Esophagus muscularis mucosa (tissue), 4 donors: Measurements from ENCODE around the gene AJAP1. TPM values are rescaled to one million over a fixed set of nuclear protein-coding genes. Genes with fewer than 3 reads are reported as not detected.

Experiments
- DNase-seq: peaks from one replicate; pipeline ENCODE4 v3.0.0-alpha.2; 2017; ENCODE audit errors: extremely low spot score
- H3K27ac ChIP-seq, 4 donors: fragments of 200-600 bp; sonication (generic); replicated peaks in 1 of 4; 1 replicate in 3 of 4; 2 replicates in 1 of 4; pipeline ENCODE4 v1.5.1; 2016 to 2019; ENCODE audit warnings: mild to moderate bottlenecking in 1 of 4
- H3K27me3 ChIP-seq, 4 donors: fragments of 200-600 bp; sonication (generic); one replicate each; pipeline versions ENCODE4 v1.5.1 to v1.6.0; 2016 to 2019
- H3K36me3 ChIP-seq, 4 donors: fragments of 200-600 bp; sonication (generic); one replicate each; pipeline ENCODE4 v1.5.1; 2016 to 2019
- H3K4me1 ChIP-seq, 4 donors: fragments of 200-600 bp; sonication (generic); one replicate each; pipeline ENCODE4 v1.5.1; 2016 to 2019
- H3K4me3 ChIP-seq, 4 donors: fragments of 200-600 bp; sonication (generic); 1 replicate in 2 of 4; 2 replicates in 2 of 4; pipeline ENCODE4 v1.5.1; 2016 to 2019; ENCODE audit warnings: mild to moderate bottlenecking in 4 of 4, moderate library complexity in 1 of 4
- H3K9me3 ChIP-seq, 4 donors: fragments of 200-600 bp; sonication (generic); 1 replicate in 3 of 4; 2 replicates in 1 of 4; pipeline ENCODE4 v1.5.1; 2016 to 2019
- EP300 ChIP-seq: sonication (generic); formaldehyde crosslinking; IDR thresholded peaks from one replicate; pipeline ENCODE4 v1.6.1; 2017; ENCODE audit warnings: antibody characterized with exemption
- POLR2A ChIP-seq: fragments of 450-650 bp; IDR thresholded peaks from one replicate; pipeline ENCODE4 v1.6.1; 2017; ENCODE audit warnings: antibody characterized with exemption, moderate library complexity, mild to moderate bottlenecking, low read depth
- POLR2AphosphoS5 ChIP-seq, 2 donors: sonication (generic); formaldehyde crosslinking; IDR thresholded peaks; one replicate each; pipeline ENCODE4 v1.6.1; 2017; ENCODE audit warnings: antibody characterized with exemption in 2 of 2
- WGBS: methylation state at CpG from one replicate; pipeline ENCODE4 v1.1.5; 2018; 5-methylcytosine and 5-hydroxymethylcytosine counted together
- intact Hi-C: fragments of 100-400 bp; cut with DNase I; formaldehyde crosslinking; loops from one replicate; pipeline ENCODE4 v1.15.1; 2023
- total RNA-seq, 4 donors: library from RNA; depleted of rRNA; stranded (reverse); fragments of >200 nt; gene quantifications; one replicate each; pipeline versions ENCODE4 v1.1.0 to v1.2.1, GENCODE V29; 2016
- TF ChIP-seq, protein P1 (sequence below), 3 experiments: fragments of 200-600 bp in 2 of 3; fragments of 450-650 bp in 1 of 3; sonication (generic) in 2 of 3; IDR thresholded peaks; one replicate each; pipeline ENCODE4 v1.5.1; 2017 to 2019; ENCODE audit warnings: antibody characterized with exemption in 3 of 3, mild to moderate bottlenecking in 2 of 3, moderate library complexity in 1 of 3

AJAP1 gene
- total RNA-seq, 4 donors from 2014 or later: 0.40 to 0.84 (median 0.54) TPM

DNA sequence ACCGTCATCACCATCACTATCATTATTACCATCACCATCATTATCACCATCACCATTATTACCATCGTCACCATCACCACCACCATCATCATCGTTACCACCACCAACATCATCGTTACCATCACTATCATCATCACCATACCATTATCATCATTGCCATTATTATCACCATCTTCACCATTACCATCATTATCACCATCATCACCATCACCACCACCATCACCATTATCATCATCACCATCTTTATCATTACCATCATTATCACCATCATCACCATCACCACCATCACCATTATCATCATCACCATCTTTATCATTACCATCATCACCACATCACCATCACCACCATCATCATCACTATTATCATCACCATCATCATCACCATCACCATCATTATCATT lies 112.9 kb downstream of the AJAP1 start:
- Histone ChIP-seq H3K4me3 (no peak overlapping the region), H3K27ac (no peak overlapping the region), H3K36me3 (no peaks in the 10 kb centered on the region), H3K27me3 (peaks cover 0 to 41% (median 0%) of the 10 kb centered on the region in 4 donors), H3K4me1 (no peaks in the 10 kb centered on the region), H3K9me3 (no peaks in the 10 kb centered on the region)
- TF ChIP-seq EP300 (no peak), POLR2AphosphoS5 (IDR thresholded peaks at IDR 0.05) (no peak), POLR2A (no peak)
- TF ChIP-seq, protein P1, sequence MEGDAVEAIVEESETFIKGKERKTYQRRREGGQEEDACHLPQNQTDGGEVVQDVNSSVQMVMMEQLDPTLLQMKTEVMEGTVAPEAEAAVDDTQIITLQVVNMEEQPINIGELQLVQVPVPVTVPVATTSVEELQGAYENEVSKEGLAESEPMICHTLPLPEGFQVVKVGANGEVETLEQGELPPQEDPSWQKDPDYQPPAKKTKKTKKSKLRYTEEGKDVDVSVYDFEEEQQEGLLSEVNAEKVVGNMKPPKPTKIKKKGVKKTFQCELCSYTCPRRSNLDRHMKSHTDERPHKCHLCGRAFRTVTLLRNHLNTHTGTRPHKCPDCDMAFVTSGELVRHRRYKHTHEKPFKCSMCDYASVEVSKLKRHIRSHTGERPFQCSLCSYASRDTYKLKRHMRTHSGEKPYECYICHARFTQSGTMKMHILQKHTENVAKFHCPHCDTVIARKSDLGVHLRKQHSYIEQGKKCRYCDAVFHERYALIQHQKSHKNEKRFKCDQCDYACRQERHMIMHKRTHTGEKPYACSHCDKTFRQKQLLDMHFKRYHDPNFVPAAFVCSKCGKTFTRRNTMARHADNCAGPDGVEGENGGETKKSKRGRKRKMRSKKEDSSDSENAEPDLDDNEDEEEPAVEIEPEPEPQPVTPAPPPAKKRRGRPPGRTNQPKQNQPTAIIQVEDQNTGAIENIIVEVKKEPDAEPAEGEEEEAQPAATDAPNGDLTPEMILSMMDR (IDR thresholded peaks at IDR 0.05): no peak
- WGBS: 88% methylated on average over 4 of the region's 4 CpGs
- no peak for DNase-seq
- intact Hi-C loops: no loop called here

DNA sequence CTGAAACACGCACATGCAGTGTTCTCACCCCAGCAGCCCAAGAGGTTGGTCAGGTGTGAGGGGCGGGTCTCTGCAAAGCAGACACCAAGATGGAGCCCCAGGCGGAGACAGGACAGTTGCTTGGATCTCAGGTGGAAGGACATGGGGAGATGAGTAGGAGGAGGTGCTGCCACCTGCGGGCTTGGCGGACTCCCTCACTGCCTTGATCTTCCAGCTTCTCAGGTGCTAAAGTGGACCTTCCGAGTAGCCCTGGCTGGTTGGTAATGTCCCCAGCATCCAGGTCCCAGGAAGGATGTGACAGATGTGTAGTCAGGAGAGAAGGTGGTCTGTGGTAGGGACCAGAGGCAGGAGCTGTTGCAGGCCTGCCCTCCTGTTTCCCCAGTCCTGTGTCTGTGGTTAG lies 114.1 kb downstream of the AJAP1 start:
- intact Hi-C loops: no loop called here
- Histone ChIP-seq H3K4me3 (no peak overlapping the region), H3K9me3 (no peaks in the 10 kb centered on the region), H3K36me3 (no peaks in the 10 kb centered on the region), H3K27me3 (peaks cover 0 to 38% (median 0%) of the 10 kb centered on the region in 4 donors), H3K27ac (no peak overlapping the region), H3K4me1 (no peaks in the 10 kb centered on the region)
- TF ChIP-seq EP300 (no peak), POLR2AphosphoS5 (IDR thresholded peaks at IDR 0.05) (no peak), POLR2A (no peak)
- TF ChIP-seq, protein P1 (IDR thresholded peaks at IDR 0.05): no peak
- WGBS: 82% methylated on average over 5 of the region's 6 CpGs
- no peak for DNase-seq

DNA sequence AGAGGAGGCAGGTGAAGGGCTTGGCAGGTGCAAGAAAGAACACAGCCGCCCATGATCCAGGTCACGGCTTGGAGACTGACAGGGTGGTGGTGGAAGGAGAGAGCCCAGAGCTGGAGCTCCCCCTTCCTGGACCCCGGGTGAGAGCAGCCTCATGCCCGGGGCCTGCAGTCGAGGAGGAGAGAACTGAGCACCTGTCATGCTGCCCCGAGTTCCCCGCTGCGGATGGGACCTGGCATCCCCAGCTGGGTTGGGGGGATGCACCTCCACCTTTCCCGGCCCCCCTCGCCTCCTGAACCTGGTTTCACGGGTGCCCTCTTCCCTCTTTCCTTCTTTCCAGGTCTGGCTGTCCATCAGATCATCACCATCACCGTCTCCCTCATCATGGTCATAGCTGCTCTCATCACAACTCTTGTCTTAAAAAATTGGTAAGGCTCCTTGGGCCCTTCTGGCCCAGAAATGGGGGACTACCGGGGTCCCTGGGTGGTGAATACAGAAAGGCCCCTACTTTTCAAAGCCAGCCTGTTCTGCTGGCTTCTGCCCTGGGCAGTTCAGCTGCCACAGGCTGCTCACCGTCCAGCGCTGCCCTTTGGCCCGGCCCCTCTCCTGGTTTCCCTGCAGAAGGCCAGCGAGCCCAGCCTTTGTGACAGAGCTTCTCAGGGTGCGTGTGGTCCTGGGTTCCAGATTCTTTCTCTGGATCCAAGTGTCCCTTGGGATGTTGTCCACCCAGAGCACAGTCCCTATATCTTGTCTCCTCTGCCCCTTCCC lies 115.3 kb downstream of the AJAP1 start:
- H3K4me1 ChIP-seq: no peaks in the 10 kb centered on the region
- no peak overlapping the region for H3K27ac ChIP-seq
- intact Hi-C loops: no loop called here
- H3K9me3 ChIP-seq: no peaks in the 10 kb centered on the region
- H3K4me3 ChIP-seq: no peak overlapping the region
- H3K36me3 ChIP-seq: no peaks in the 10 kb centered on the region
- TF ChIP-seq EP300: no peak
- TF ChIP-seq POLR2A: no peak
- no peak for TF ChIP-seq POLR2AphosphoS5 (IDR thresholded peaks at IDR 0.05)
- TF ChIP-seq, protein P1 (IDR thresholded peaks at IDR 0.05): no peak
- no peak for DNase-seq
- peaks cover 0 to 36% (median 0%) of the 10 kb centered on the region in 4 donors for H3K27me3 ChIP-seq
- 81% methylated on average over 16 of the region's 18 CpGs for WGBS

DNA sequence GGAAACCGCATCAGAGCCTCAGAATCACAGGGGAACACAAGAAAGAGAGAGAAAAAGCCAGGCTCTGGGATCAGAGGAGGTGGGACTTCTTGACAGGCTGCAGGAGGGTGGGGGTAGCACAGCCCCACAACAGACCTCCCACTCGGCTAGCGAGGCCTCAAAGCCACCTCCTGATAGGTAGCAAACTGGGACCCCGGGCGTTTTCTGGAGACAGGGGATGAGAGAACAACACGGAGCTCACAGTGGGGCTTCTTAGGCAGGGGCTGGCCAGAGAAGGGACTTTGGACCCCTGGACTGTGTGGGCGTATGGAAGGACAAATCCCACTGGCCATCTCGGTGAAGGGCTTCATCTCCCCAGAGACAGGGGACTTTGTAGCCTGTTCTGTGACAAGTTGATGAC lies 116.3 kb downstream of the AJAP1 start:
- H3K27ac ChIP-seq: no peak overlapping the region
- DNase-seq: no peak
- no peak overlapping the region for H3K4me3 ChIP-seq
- 36% methylated on average over 8 of the region's 8 CpGs for WGBS
- H3K9me3 ChIP-seq: no peaks in the 10 kb centered on the region
- intact Hi-C loops: no loop called here
- peaks cover 0 to 33% (median 0%) of the 10 kb centered on the region in 4 donors for H3K27me3 ChIP-seq
- no peaks in the 10 kb centered on the region for H3K4me1 ChIP-seq
- no peaks in the 10 kb centered on the region for H3K36me3 ChIP-seq
- TF ChIP-seq POLR2AphosphoS5 (IDR thresholded peaks at IDR 0.05): no peak
- TF ChIP-seq EP300: no peak
- TF ChIP-seq, protein P1 (IDR thresholded peaks at IDR 0.05): no peak
- no peak for TF ChIP-seq POLR2A

DNA sequence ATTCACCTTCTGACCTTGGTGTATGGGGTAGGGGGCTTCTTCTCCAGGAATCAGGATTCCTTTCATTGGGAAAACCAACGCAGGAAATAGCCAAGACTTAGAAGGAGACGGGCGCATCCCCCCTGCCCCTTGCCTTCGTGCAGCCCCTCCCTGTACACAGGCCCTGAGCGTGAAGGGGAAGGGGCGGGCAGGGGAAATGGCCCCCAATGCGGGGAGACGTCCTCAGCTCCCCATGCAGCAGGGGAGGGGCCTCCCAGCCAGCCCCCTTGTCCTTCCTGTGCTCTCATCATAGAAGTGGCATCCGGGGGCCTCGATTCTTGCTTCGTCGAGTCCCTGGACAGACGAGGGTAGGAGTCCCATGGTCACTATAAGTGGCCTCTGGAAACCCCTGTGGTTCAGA lies 116.9 kb downstream of the AJAP1 start:
- no peaks in the 10 kb centered on the region for H3K9me3 ChIP-seq
- DNase-seq: no peak
- WGBS: 60% methylated on average over 9 of the region's 13 CpGs
- H3K4me3 ChIP-seq: no peak overlapping the region
- H3K4me1 ChIP-seq: no peaks in the 10 kb centered on the region
- H3K27ac ChIP-seq: no peak overlapping the region
- H3K27me3 ChIP-seq: peaks cover 0 to 38% (median 0%) of the 10 kb centered on the region in 4 donors
- intact Hi-C loops: no loop called here
- TF ChIP-seq, protein P1 (IDR thresholded peaks at IDR 0.05): no peak
- TF ChIP-seq POLR2A (no peak), EP300 (no peak), POLR2AphosphoS5 (IDR thresholded peaks at IDR 0.05) (no peak)
- no peaks in the 10 kb centered on the region for H3K36me3 ChIP-seq
